A549 (cell line): ENCODE measurements around the gene DST. TPM values are rescaled to one million over a fixed set of nuclear protein-coding genes. Genes with fewer than 3 reads are reported as not detected.

ENCODE experiments used
- ATAC-seq, 2 experiments: fragments of 200-7000 bp in 1 of 2; fragments of >200 bp in 1 of 2; cut with Nextera tagmentation in 1 of 2; cut with Tn5 transposase in 1 of 2; 3 replicates each; pipeline versions ENCODE4 v1.8.0 to v1.9.1; 2018 to 2020; ENCODE audit warnings: mild to moderate bottlenecking in 1 of 2, moderate library complexity in 1 of 2
- CTCF ChIA-PET: fragments of 300-600 bp; sonication (Branson Sonifier 250); formaldehyde crosslinking; extraction: SDS; loops from one replicate; lab custom pipeline; 2021; ENCODE audit warnings: antibody characterized with exemption, inconsistent platforms; lab: Yijun Ruan, JAX
- POLR2A ChIA-PET: fragments of 350-600 bp; formaldehyde crosslinking; extraction: SDS; loops from one replicate; lab custom pipeline; 2021; ENCODE audit warnings: antibody characterized with exemption, inconsistent platforms; lab: Yijun Ruan, JAX
- DNase-seq, 2 experiments: peaks; one replicate each; pipeline versions ENCODE4 v3.0.0 to v3.0.0-alpha.2; 2011 to 2016; ENCODE audit warnings: low read depth in 1 of 2, low spot score in 1 of 2
- FAIRE-seq: peaks from 2 replicates; lab custom pipeline; 2011; peaks lifted over from hg19 to GRCh38; lab: Jason Lieb, UNC
- H3K27ac ChIP-seq, 2 experiments: fragments of >200 bp; sonication (Bioruptor Twin); formaldehyde crosslinking; 3 replicates each; pipeline ENCODE4 v1.5.1; 2016 to 2017
- H3K4me1 ChIP-seq: fragments of >200 bp; sonication (Bioruptor Twin); formaldehyde crosslinking; 3 replicates; pipeline ENCODE4 v1.6.1; 2016
- H3K4me2 ChIP-seq: fragments of >200 bp; sonication (Bioruptor Twin); formaldehyde crosslinking; 3 replicates; pipeline ENCODE4 v1.6.1; 2016
- H3K4me3 ChIP-seq: fragments of >200 bp; sonication (Bioruptor Twin); formaldehyde crosslinking; 3 replicates; pipeline ENCODE4 v1.5.1; 2016
- H3K9me3 ChIP-seq: fragments of >200 bp; sonication (Bioruptor Twin); formaldehyde crosslinking; 3 replicates; pipeline ENCODE4 v1.6.1; 2016
- BHLHE40 ChIP-seq: IDR thresholded peaks from 2 replicates; pipeline ENCODE4 v1.6.1; 2012; ENCODE audit warnings: low read depth, low read length, inconsistent platforms
- CBX8 ChIP-seq: fragments of 200-600 bp; sonication (generic); IDR thresholded peaks from 2 replicates; pipeline ENCODE4 v1.6.1; 2016
- CEBPB ChIP-seq, 2 experiments: fragments of >200 bp in 1 of 2; sonication (Bioruptor Twin) in 1 of 2; formaldehyde crosslinking in 1 of 2; IDR thresholded peaks; 2 replicates each; pipeline ENCODE4 v1.6.1; 2012 to 2016
- EHMT2 ChIP-seq: fragments of 200-600 bp; sonication (generic); IDR thresholded peaks from 2 replicates; pipeline ENCODE4 v1.6.1; 2016; ENCODE audit warnings: antibody characterized with exemption, low read depth, mild to moderate bottlenecking, moderate library complexity
- FOSB ChIP-seq: fragments of 250-450 bp; sonication (Bioruptor Pico); IDR thresholded peaks from 2 replicates; pipeline ENCODE4 v1.5.0; 2020; ENCODE audit warnings: mild to moderate bottlenecking, moderate library complexity
- GATA3 ChIP-seq: IDR thresholded peaks from 2 replicates; pipeline ENCODE4 v1.6.1; 2012; ENCODE audit warnings: borderline replicate concordance
- HDAC2 ChIP-seq: fragments of 200-600 bp; sonication (generic); IDR thresholded peaks from 2 replicates; pipeline ENCODE4 v1.6.1; 2016
- HEYL ChIP-seq: fragments of 250-450 bp; sonication (Bioruptor Pico); IDR thresholded peaks from 2 replicates; pipeline ENCODE4 v1.8.0; 2021; ENCODE audit warnings: mild to moderate bottlenecking, moderate library complexity
- HOXA7 ChIP-seq: fragments of 250-450 bp; sonication (Bioruptor Pico); IDR thresholded peaks from 2 replicates; pipeline ENCODE4 v1.5.0; 2020; ENCODE audit warnings: mild to moderate bottlenecking, moderate library complexity
- JUNB ChIP-seq: fragments of >200 bp; sonication (Bioruptor Twin); formaldehyde crosslinking; IDR thresholded peaks from 2 replicates; pipeline ENCODE4 v1.6.1; 2016
- KDM1A ChIP-seq: fragments of 200-600 bp; sonication (generic); IDR thresholded peaks from 2 replicates; pipeline ENCODE4 v1.6.1; 2016; ENCODE audit warnings: low read depth, mild to moderate bottlenecking
- KDM5A ChIP-seq: fragments of 200-600 bp; sonication (generic); IDR thresholded peaks from 2 replicates; pipeline ENCODE4 v1.6.1; 2016; ENCODE audit warnings: antibody characterized with exemption, mild to moderate bottlenecking
- MYC ChIP-seq: IDR thresholded peaks from 2 replicates; pipeline ENCODE4 v1.6.1; 2012; ENCODE audit warnings: mild to moderate bottlenecking, inconsistent platforms, low read length, improper control_type of control experiment, borderline replicate concordance
- NFE2L2 ChIP-seq: fragments of 150-350 bp; conservative IDR thresholded peaks from 2 replicates; pipeline ENCODE4 v1.6.1; 2014; ENCODE audit warnings: low read length
- NPAS2 ChIP-seq: fragments of 250-450 bp; sonication (Bioruptor Pico); IDR thresholded peaks from 2 replicates; pipeline ENCODE4 v1.8.0; 2022; ENCODE audit warnings: mild to moderate bottlenecking, moderate library complexity, borderline replicate concordance
- PHF8 ChIP-seq: fragments of 200-600 bp; sonication (generic); IDR thresholded peaks from 2 replicates; pipeline ENCODE4 v1.6.1; 2016; ENCODE audit warnings: low read depth, mild to moderate bottlenecking, antibody characterized with exemption, moderate library complexity, borderline replicate concordance
- RAD21 ChIP-seq, 2 experiments: fragments of >200 bp in 1 of 2; sonication (Bioruptor Twin) in 1 of 2; formaldehyde crosslinking in 1 of 2; IDR thresholded peaks in 1 of 2; conservative IDR thresholded peaks in 1 of 2; 2 replicates in 1 of 2; 3 replicates in 1 of 2; pipeline ENCODE4 v1.6.1; 2012 to 2018; ENCODE audit warnings: inconsistent platforms in 1 of 2
- RARB ChIP-seq: fragments of 250-450 bp; sonication (Bioruptor Pico); IDR thresholded peaks from 2 replicates; pipeline ENCODE4 v1.8.0; 2021; ENCODE audit warnings: mild to moderate bottlenecking, moderate library complexity
- SMC3 ChIP-seq: fragments of >200 bp; sonication (Bioruptor Twin); formaldehyde crosslinking; IDR thresholded peaks from 3 replicates; pipeline ENCODE4 v1.6.1; 2018; ENCODE audit warnings: inconsistent platforms
- WGBS: methylation state at CpG from one replicate; pipeline ENCODE4 v1.1.6; 2017; ENCODE audit errors: missing lambda C conversion rate; 5-methylcytosine and 5-hydroxymethylcytosine counted together
- polyA plus RNA-seq, 4 experiments: library from polyadenylated mRNA; depleted of rRNA in 3 of 4; stranded (reverse); fragments of >200 nt; fragmentation: RNase III in 1 of 4; extraction: RNeasy Plus Mini Kit Qiagen cat#74134 plus additional on column Dnase treatment in 1 of 4; gene quantifications; 2 replicates in 3 of 4; 3 replicates in 1 of 4; pipeline ENCODE4 v1.2.3, GENCODE V29; 2011 to 2017
- TF ChIP-seq, protein P1 (sequence below): IDR thresholded peaks from 2 replicates; pipeline ENCODE4 v1.6.1; 2012
- TF ChIP-seq, protein P2 (sequence below): IDR thresholded peaks from 2 replicates; pipeline ENCODE4 v1.6.1; 2012
- TF ChIP-seq, protein P3 (sequence below): fragments of >200 bp; sonication (Bioruptor Twin); formaldehyde crosslinking; IDR thresholded peaks from 3 replicates; pipeline ENCODE4 v1.5.1; 2016

The DST gene
- polyA plus RNA-seq, 2 of the 4 experiments (the other 2 are of a cell fraction) = 32.4 to 99.0 TPM

DNA sequence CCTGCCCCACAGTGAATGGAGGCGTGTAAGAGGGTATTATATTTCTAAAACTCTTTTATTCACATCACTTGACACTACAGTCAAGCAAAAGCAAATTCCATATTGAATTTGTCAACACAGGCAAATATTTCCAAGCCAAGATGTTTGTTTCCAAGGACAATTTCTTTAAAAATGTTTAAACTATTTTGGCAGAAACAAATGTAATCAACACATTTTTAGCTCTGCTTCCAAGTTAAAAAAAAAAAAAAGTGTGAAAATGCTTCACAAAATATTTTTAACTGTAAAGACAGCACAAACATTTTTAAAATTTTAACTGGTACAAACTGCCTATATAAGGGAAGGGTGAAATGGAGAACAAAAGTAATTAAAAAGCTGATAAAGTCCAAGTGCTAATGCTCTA lies 44.9 kb upstream of the DST start:
- 81% methylated on average over 1 of the region's 1 CpG for WGBS
- Histone ChIP-seq H3K4me1 (peaks cover 83% of the 10 kb centered on the region), H3K27ac (peak overlapping the region; percentile 53 to 75; a peak in 5 of 6 replicates), H3K9me3 (no peaks in the 10 kb centered on the region), H3K4me3 (no peak overlapping the region), H3K4me2 (peak overlapping the region; percentile 79)
- DNase-seq (no peak), FAIRE-seq (no peak), ATAC-seq (no peak)
- no peak for TF ChIP-seq KDM1A
- ChIA-PET CTCF (interaction anchor here (1.2 kb wide), 1 partner anchor 10 kb away, joined by 4 read pairs; no protein-coding TSS in a partner anchor), POLR2A (interaction anchor here (0.7 kb wide), 1 partner anchor 27 kb away, joined by 3 read pairs; no protein-coding TSS in a partner anchor)

DNA sequence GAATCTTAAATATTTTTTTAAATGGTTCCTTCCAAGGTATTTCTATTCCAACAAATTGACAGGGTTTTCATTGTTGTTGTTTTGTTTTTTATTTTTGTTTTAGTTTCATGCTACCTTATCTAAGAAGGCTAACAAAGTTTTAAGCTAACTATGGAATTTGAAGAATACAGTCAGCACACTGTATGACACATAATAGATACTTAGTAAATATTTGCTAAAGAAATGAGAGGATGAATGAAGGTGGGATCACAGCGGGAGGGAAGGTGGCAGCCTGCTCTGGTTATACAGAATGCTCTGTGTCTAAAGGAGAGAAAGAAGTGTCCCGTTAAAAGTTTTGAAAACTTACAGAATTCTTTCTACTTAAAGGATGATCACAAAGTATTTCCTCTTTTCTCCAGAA lies 43.7 kb upstream of the DST start:
- Histone ChIP-seq H3K4me2 (peak overlapping the region; percentile 79), H3K4me1 (peaks cover 84% of the 10 kb centered on the region), H3K27ac (peak overlapping the region; percentile 53 to 75; a peak in 5 of 6 replicates), H3K9me3 (no peaks in the 10 kb centered on the region), H3K4me3 (no peak overlapping the region)
- POLR2A ChIA-PET = no interaction called here
- WGBS = 0% methylated on average over 2 of the region's 2 CpGs
- ATAC-seq (peak in 1 of 2 experiments; percentile 70; a peak in 3 of 6 replicates), DNase-seq (no peak), FAIRE-seq (no peak)
- TF ChIP-seq CBX8 (no peak), GATA3 (peak; percentile 17; the same call in 1 of the 2 replicates), MYC (no peak), RARB (no peak), PHF8 (no peak), JUNB (peak; percentile 21; the same call in 1 of the 2 replicates)
- TF ChIP-seq, protein P1, sequence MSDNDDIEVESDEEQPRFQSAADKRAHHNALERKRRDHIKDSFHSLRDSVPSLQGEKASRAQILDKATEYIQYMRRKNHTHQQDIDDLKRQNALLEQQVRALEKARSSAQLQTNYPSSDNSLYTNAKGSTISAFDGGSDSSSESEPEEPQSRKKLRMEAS = no peak
- CTCF ChIA-PET = interaction anchor here (1.6 to 3.5 kb wide), 3 partner anchors 12 to 49 kb away, joined by 3 to 13 read pairs (median 6); no protein-coding TSS in a partner anchor

DNA sequence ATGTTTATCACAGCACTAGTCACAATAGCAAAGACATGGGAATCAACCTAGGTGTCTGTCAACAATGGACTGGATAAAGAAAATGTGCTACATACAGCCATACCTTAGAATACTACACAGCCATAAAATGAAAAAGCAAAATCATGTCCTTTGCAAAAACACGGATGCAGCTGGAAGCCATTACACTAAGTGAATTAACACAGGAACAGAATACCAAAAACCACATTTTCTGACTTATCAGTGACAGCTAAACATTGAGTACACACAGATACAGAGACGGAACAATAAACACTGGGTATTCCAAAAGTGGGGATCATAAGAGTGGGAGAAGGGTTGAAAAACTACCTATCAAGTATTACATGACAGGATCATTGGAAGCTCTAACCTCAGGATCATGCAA lies 43.3 kb upstream of the DST start:
- no peak for FAIRE-seq
- ChIA-PET CTCF (interaction anchor here (1.4 to 3.5 kb wide), 4 partner anchors 13 to 166 kb away, joined by 3 to 13 read pairs (median 4); no protein-coding TSS in a partner anchor), POLR2A (no interaction called here)
- peak in 1 of 2 experiments; percentile 9; a peak in 2 of 6 replicates for ATAC-seq
- Histone ChIP-seq H3K4me2 (peak overlapping the region; percentile 79), H3K4me1 (peaks cover 82% of the 10 kb centered on the region), H3K4me3 (no peak overlapping the region), H3K9me3 (no peaks in the 10 kb centered on the region), H3K27ac (peak overlapping the region; percentile 34 to 81; a peak in 4 of 6 replicates)
- DNase-seq = no peak
- 60% methylated on average over 2 of the region's 2 CpGs for WGBS
- TF ChIP-seq JUNB (no peak), BHLHE40 (no peak), FOSB (no peak), KDM5A (no peak), HEYL (no peak), RAD21 (conservative IDR thresholded peaks at IDR 0.05 in 1 of 2, IDR thresholded peaks at IDR 0.05 in 1 of 2) (no peak), SMC3 (no peak), NPAS2 (CRISPR knock-in tag) (no peak), NFE2L2 (no peak)
- TF ChIP-seq, protein P2, sequence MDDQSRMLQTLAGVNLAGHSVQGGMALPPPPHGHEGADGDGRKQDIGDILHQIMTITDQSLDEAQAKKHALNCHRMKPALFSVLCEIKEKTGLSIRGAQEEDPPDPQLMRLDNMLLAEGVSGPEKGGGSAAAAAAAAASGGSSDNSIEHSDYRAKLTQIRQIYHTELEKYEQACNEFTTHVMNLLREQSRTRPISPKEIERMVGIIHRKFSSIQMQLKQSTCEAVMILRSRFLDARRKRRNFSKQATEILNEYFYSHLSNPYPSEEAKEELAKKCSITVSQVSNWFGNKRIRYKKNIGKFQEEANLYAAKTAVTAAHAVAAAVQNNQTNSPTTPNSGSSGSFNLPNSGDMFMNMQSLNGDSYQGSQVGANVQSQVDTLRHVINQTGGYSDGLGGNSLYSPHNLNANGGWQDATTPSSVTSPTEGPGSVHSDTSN = no peak

DNA sequence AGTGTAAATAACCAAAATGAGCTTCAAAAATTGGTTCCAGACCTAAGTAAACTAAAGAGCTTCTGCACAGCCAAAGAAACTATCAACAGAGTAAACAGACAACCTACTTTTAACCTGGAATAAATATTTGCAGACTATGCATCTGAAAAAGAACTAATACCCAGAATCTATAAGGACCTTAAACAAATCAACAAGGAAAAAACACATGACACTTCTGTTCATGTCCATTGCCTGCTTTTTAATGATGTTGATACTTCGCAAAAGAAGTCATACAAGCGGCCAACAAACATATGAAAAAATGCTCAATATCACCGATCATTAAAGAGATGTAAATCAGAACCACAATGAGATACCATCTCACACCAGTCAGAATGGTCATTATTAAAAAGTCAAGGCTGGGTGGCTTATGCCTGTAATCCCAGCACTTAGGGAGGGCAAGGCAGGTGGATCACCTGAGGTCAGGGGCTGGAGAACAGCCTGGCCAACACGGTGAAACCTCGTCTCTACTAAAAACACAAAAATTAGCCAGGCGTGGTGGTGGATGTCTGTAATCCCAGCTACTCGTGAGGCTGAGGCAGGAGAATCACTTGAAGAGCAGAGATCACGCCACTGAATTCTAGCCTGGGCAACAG lies 42.5 kb upstream of the DST start:
- FAIRE-seq = no peak

More for the DNA sequence above, 42.5 kb upstream of the DST start:
- 77% methylated on average over 8 of the region's 8 CpGs for WGBS
- POLR2A ChIA-PET = no interaction called here
- H3K4me1 ChIP-seq = peaks cover 77% of the 10 kb centered on the region
- ATAC-seq = no peak
- H3K27ac ChIP-seq = peak overlapping the region; percentile 53 to 81; a peak in 4 of 6 replicates
- no peak for DNase-seq
- no peaks in the 10 kb centered on the region for H3K9me3 ChIP-seq
- no peak overlapping the region for H3K4me3 ChIP-seq
- CTCF ChIA-PET = interaction anchor here (1.4 to 3.5 kb wide), 3 partner anchors 14 to 166 kb away, joined by 3 to 13 read pairs (median 3); no protein-coding TSS in a partner anchor
- TF ChIP-seq PHF8 (no peak), HDAC2 (no peak), EHMT2 (no peak), NPAS2 (CRISPR knock-in tag) (no peak), RARB (no peak), CEBPB (IDR thresholded peaks at IDR 0.05) (no peak), HOXA7 (no peak)
- TF ChIP-seq, protein P3, sequence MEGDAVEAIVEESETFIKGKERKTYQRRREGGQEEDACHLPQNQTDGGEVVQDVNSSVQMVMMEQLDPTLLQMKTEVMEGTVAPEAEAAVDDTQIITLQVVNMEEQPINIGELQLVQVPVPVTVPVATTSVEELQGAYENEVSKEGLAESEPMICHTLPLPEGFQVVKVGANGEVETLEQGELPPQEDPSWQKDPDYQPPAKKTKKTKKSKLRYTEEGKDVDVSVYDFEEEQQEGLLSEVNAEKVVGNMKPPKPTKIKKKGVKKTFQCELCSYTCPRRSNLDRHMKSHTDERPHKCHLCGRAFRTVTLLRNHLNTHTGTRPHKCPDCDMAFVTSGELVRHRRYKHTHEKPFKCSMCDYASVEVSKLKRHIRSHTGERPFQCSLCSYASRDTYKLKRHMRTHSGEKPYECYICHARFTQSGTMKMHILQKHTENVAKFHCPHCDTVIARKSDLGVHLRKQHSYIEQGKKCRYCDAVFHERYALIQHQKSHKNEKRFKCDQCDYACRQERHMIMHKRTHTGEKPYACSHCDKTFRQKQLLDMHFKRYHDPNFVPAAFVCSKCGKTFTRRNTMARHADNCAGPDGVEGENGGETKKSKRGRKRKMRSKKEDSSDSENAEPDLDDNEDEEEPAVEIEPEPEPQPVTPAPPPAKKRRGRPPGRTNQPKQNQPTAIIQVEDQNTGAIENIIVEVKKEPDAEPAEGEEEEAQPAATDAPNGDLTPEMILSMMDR = no peak
- H3K4me2 ChIP-seq = peak overlapping the region; percentile 79; the same call in 2 of the 3 replicates
